NCI-H748 (cell line): Measurements from ENCODE around the gene URI1.
"Not testable (repeated sequence)": the region's sequence is repeated elsewhere in the genome, so short reads cannot be mapped to it uniquely, and the experiment has no call there.

ENCODE experiments used
- DNase-seq: peaks from one replicate; lab custom pipeline; 2025; ENCODE audit not compliant: unreplicated experiment; lab: John Stamatoyannopoulos, UW

URI1 gene

GRCh38 chr19:29940971-29941585 is 961 bp upstream of the URI1 start:
- peak; percentile 20 for DNase-seq

- peak; percentile 83 for DNase-seq
These were observed 594 bp downstream of the URI1 start for GRCh38 chr19:29942404-29943261.

- no peak for DNase-seq
These were observed 1.6 kb downstream of the URI1 start for GRCh38 chr19:29943615-29944014.

- no peak for DNase-seq
These were observed 2.5 kb downstream of the URI1 start for GRCh38 chr19:29944390-29945012.

- DNase-seq = no peak
These were observed 3.0 kb downstream of the URI1 start for GRCh38 chr19:29945017-29945416.

- no peak for DNase-seq
These were observed 3.4 kb downstream of the URI1 start for GRCh38 chr19:29945433-29945832.

GRCh38 chr19:29946645-29947044 is 4.6 kb downstream of the URI1 start:
- DNase-seq = no peak

GRCh38 chr19:29947871-29948270 is 5.8 kb downstream of the URI1 start:
- no peak for DNase-seq

- DNase-seq = not testable (repeated sequence)
These were observed 6.9 kb downstream of the URI1 start for GRCh38 chr19:29948759-29949470.

- DNase-seq = no peak
These were observed 10.1 kb downstream of the URI1 start for GRCh38 chr19:29952177-29952576.

- no peak for DNase-seq
These were observed 10.6 kb downstream of the URI1 start for GRCh38 chr19:29952646-29953045.

GRCh38 chr19:29953352-29954247 is 11.6 kb downstream of the URI1 start:
- no peak for DNase-seq

- no peak for DNase-seq
These were observed 14.8 kb downstream of the URI1 start for GRCh38 chr19:29956855-29957254.

- DNase-seq = no peak
These were observed 19.3 kb downstream of the URI1 start for GRCh38 chr19:29961311-29961710.

GRCh38 chr19:29962793-29963192 is 20.8 kb downstream of the URI1 start:
- no peak for DNase-seq

GRCh38 chr19:29963576-29963975 is 21.5 kb downstream of the URI1 start:
- DNase-seq = no peak

GRCh38 chr19:29964171-29964570 is 22.1 kb downstream of the URI1 start:
- no peak for DNase-seq

GRCh38 chr19:29965492-29965891 is 23.5 kb downstream of the URI1 start:
- no peak for DNase-seq

- DNase-seq = not testable (repeated sequence)
These were observed 24.1 kb downstream of the URI1 start for GRCh38 chr19:29966142-29966541.

- DNase-seq = peak; percentile 11
These were observed 24.7 kb downstream of the URI1 start for GRCh38 chr19:29966588-29967249.
